ENCODE data around the gene GLIPR1. TPM values are rescaled to one million over a fixed set of nuclear protein-coding genes. Genes with fewer than 3 reads are reported as not detected.

Gene GLIPR1
- total RNA-seq, 1 experiment from 2014 or later: 0.13 TPM

DNA sequence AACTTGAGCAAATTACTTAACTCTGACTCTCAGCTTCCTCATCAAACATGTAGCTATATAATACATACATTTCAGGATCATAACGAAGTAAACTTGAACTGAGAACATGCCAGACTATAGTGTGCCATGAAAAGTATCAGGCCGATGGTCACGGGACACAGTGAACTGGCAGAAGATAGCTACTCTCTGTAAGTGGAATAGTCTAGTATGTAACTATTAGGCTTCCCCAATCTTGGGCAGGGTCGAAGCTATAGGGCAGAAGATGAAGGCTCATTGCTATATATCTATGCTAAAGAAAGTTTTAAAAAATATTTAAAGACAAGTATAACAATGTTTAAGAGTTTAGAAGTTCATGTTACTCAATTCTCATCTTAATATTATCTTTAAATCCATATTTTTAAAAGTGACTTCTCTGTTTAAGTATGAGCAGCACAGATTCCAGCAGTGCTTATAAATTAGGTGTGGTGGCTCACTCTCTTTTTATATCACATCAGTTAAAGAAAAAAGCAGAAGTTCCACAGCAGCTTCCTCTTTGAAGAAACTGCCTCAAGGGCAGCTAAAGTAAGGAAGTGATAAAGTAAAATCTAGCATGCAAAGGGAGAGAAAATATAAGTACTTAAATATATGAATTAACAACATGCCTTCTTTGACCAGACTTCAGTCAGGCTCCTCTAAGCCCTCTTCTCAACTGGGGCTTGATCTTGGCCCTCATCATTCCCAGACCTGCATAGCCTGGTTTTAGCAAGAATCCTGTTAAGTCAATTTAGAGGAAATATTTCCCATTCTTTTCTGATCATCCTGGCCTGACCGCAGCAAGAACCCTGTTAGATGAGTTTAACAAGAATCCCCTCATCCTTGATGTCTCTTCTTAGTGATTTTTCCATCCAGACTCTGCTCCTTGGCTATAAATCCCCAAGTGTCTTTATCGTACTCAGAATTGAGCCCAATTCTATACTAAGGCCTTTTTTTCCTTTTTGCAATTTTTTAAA lies 8.4 kb upstream of the GLIPR1 start:
- H3K14ac ChIP-seq (ENCODE audit: insufficient read depth, low read length): no peak overlapping the region

More for the DNA sequence above, 8.4 kb upstream of the GLIPR1 start:
- no peak overlapping the region for H4K8ac ChIP-seq (replicated peaks; ENCODE audit: insufficient read length, low read depth, low read length)
- WGBS (ENCODE audit: extremely low coverage, insufficient read length, low lambda C conversion rate): no CpG with 5 or more reads among the region's 6 CpGs
- no peak overlapping the region for H2BK120ac ChIP-seq (ENCODE audit: low read depth, low read length, poor library complexity, severe bottlenecking)
- H3K23me2 ChIP-seq (ENCODE audit: insufficient read length, low read depth, low read length, poor library complexity, severe bottlenecking): no peaks in the 10 kb centered on the region
- no peaks in the 10 kb centered on the region for H4K20me1 ChIP-seq (ENCODE audit: control insufficient read depth, insufficient read depth, insufficient read length)
- DNase-seq: no peak
- no peaks in the 10 kb centered on the region for H3K79me2 ChIP-seq (ENCODE audit: insufficient read depth, low read length)
- H2BK15ac ChIP-seq (ENCODE audit: low read depth, low read length): no peak overlapping the region
- H3K9ac ChIP-seq (ENCODE audit: extremely low read depth, insufficient read length, low read length): no peak overlapping the region
- no peak overlapping the region for H2BK12ac ChIP-seq (ENCODE audit: insufficient read length, low read depth, low read length)
- Mint-ChIP-seq H3K36me3 (ENCODE audit: insufficient read depth in 1 of 3, low read depth in 3 of 3) (peaks cover 0 to 7% (median 0%) of the 10 kb centered on the region in 3 experiments; a peak in 1 of 7 replicates), H3K4me1 (peaks cover 15% of the 10 kb centered on the region in 2 experiments), H3K27me3 (ENCODE audit: low read depth) (no peaks in the 10 kb centered on the region), H3K27ac (no peak overlapping the region), H3K4me3 (no peak overlapping the region), H3K9me3 (no peaks in the 10 kb centered on the region; a peak in 2 of 5 replicates)
- no peaks in the 10 kb centered on the region for H3K9me3 ChIP-seq (ENCODE audit: control insufficient read depth, low read depth, low read length)
- TF ChIP-seq, protein P1, sequence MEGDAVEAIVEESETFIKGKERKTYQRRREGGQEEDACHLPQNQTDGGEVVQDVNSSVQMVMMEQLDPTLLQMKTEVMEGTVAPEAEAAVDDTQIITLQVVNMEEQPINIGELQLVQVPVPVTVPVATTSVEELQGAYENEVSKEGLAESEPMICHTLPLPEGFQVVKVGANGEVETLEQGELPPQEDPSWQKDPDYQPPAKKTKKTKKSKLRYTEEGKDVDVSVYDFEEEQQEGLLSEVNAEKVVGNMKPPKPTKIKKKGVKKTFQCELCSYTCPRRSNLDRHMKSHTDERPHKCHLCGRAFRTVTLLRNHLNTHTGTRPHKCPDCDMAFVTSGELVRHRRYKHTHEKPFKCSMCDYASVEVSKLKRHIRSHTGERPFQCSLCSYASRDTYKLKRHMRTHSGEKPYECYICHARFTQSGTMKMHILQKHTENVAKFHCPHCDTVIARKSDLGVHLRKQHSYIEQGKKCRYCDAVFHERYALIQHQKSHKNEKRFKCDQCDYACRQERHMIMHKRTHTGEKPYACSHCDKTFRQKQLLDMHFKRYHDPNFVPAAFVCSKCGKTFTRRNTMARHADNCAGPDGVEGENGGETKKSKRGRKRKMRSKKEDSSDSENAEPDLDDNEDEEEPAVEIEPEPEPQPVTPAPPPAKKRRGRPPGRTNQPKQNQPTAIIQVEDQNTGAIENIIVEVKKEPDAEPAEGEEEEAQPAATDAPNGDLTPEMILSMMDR (conservative IDR thresholded peaks at IDR 0.05): no peak
- no peak overlapping the region for H3K56ac ChIP-seq (ENCODE audit: insufficient read length, low read depth, low read length)
- no peaks in the 10 kb centered on the region for H3K79me1 ChIP-seq (ENCODE audit: insufficient read depth, low read depth, low read length, poor library complexity, severe bottlenecking)
- H2AK5ac ChIP-seq (ENCODE audit: insufficient read length, low read length): no peak overlapping the region
- H3K23ac ChIP-seq (ENCODE audit: insufficient read length, low read depth, low read length): no peak overlapping the region
- H3K4me2 ChIP-seq (ENCODE audit: insufficient read depth, insufficient read length, low read length): no peak overlapping the region
- H4K5ac ChIP-seq (ENCODE audit: insufficient read length, low read depth, low read length): no peak overlapping the region
- H2BK20ac ChIP-seq (ENCODE audit: low read depth, low read length, poor library complexity, severe bottlenecking): no peak overlapping the region
- H2AFZ ChIP-seq (ENCODE audit: low read length): no peak overlapping the region
- H4K91ac ChIP-seq (ENCODE audit: insufficient read length, low read depth, low read length): no peak overlapping the region
- no peak overlapping the region for H3K27ac ChIP-seq (ENCODE audit: insufficient read length, low read depth, low read length)
- H3K27me3 ChIP-seq (ENCODE audit: insufficient read depth, low read length): no peaks in the 10 kb centered on the region
- no peak overlapping the region for H2BK5ac ChIP-seq (ENCODE audit: insufficient read length, low read length)
- H3K18ac ChIP-seq (ENCODE audit: insufficient read length, low read depth, low read length): no peak overlapping the region
- H3T11ph ChIP-seq (ENCODE audit: low read length): no peak overlapping the region
- H3K4ac ChIP-seq (ENCODE audit: low read depth, low read length): no peak overlapping the region
- H3K4me1 ChIP-seq (ENCODE audit: insufficient read depth, low read length): peaks cover 3% of the 10 kb centered on the region; the same call in 1 of the 2 replicates
